Breast epithelium (tissue), 4 donors: ENCODE data around the gene SAP25. TPM values are rescaled to one million over a fixed set of nuclear protein-coding genes. Genes with fewer than 3 reads are reported as not detected.
A peak's percentile ranks its signal among the peaks of the same experiment; 100 is the strongest.
"Not testable (repeated sequence)": the region's sequence is repeated elsewhere in the genome, so short reads cannot be mapped to it uniquely, and the experiment has no call there.

ENCODE experiments used
- DNase-seq, 2 donors: peaks; one replicate each; pipeline ENCODE4 v3.0.0-alpha.2; 2019; ENCODE audit warnings: low spot score in 2 of 2
- H3K27ac ChIP-seq, 2 donors: fragments of 200-600 bp; sonication (generic) in 1 of 2; one replicate each; pipeline ENCODE4 v1.5.1; 2016 to 2019; ENCODE audit warnings: mild to moderate bottlenecking in 1 of 2
- H3K27me3 ChIP-seq, 2 donors: fragments of 200-600 bp; sonication (generic) in 1 of 2; one replicate each; pipeline versions ENCODE4 v1.5.1 to v1.6.0; 2017 to 2019; ENCODE audit warnings: control low read depth in 1 of 2, mild to moderate bottlenecking in 1 of 2
- H3K36me3 ChIP-seq: fragments of 200-600 bp; one replicate; pipeline ENCODE4 v1.5.1; 2019
- H3K4me1 ChIP-seq, 2 donors: fragments of 200-600 bp; sonication (generic); one replicate each; pipeline ENCODE4 v1.5.1; 2016 to 2019; ENCODE audit warnings: control low read depth in 1 of 2
- H3K4me3 ChIP-seq, 3 donors: fragments of 200-600 bp; sonication (generic); 1 replicate in 2 of 3; 2 replicates in 1 of 3; pipeline ENCODE4 v1.5.1; 2016 to 2019; ENCODE audit warnings: mild to moderate bottlenecking in 3 of 3, moderate library complexity in 2 of 3
- H3K9me3 ChIP-seq, 2 donors: fragments of 200-600 bp; sonication (generic) in 1 of 2; one replicate each; pipeline ENCODE4 v1.5.1; 2016 to 2019; ENCODE audit warnings: control low read depth in 1 of 2
- CTCF ChIP-seq, 3 donors: fragments of 450-650 bp; IDR thresholded peaks; one replicate each; pipeline ENCODE4 v1.5.1; 2016 to 2017; ENCODE audit warnings: antibody characterized with exemption in 3 of 3, mild to moderate bottlenecking in 3 of 3, moderate library complexity in 3 of 3
- POLR2A ChIP-seq: fragments of 450-650 bp; IDR thresholded peaks from one replicate; pipeline ENCODE4 v1.6.1; 2016; ENCODE audit warnings: antibody characterized with exemption, mild to moderate bottlenecking, moderate library complexity
- POLR2AphosphoS5 ChIP-seq, 3 donors: sonication (generic); formaldehyde crosslinking; IDR thresholded peaks; one replicate each; pipeline ENCODE4 v1.6.1; 2017; ENCODE audit warnings: antibody characterized with exemption in 3 of 3
- intact Hi-C: fragments of 100-400 bp; cut with DNase I; formaldehyde crosslinking; loops from one replicate; pipeline ENCODE4 v1.15.1; 2023; ENCODE audit warnings: low total_unique reads
- total RNA-seq, 3 donors: library from RNA; depleted of rRNA; stranded (reverse); fragments of >200 nt; gene quantifications; one replicate each; pipeline ENCODE4 v1.1.0, GENCODE V29; 2016

SAP25 gene
- total RNA-seq, 3 donors from 2014 or later: 0.96 to 2.2 (median 0.98) TPM

GRCh38 chr7:100559127-100559526 lies 14.6 kb downstream of the SAP25 start:
- Histone ChIP-seq H3K4me1 (no peaks in the 10 kb centered on the region), H3K9me3 (no peaks in the 10 kb centered on the region), H3K27me3 (no peaks in the 10 kb centered on the region), H3K36me3 (no peaks in the 10 kb centered on the region), H3K4me3 (no peak overlapping the region), H3K27ac (peak overlapping the region in 1 of 2 donors; percentile 26)
- no peak for DNase-seq
- TF ChIP-seq POLR2AphosphoS5 (IDR thresholded peaks at IDR 0.05): no peak
- intact Hi-C loops: no loop called here

GRCh38 chr7:100556541-100556940 lies 17.2 kb downstream of the SAP25 start:
- no peaks in the 10 kb centered on the region for H3K27me3 ChIP-seq
- H3K9me3 ChIP-seq: no peaks in the 10 kb centered on the region
- no peak overlapping the region for H3K27ac ChIP-seq
- no peak for DNase-seq
- TF ChIP-seq POLR2A (no peak), CTCF (IDR thresholded peaks at IDR 0.05) (no peak)
- H3K4me1 ChIP-seq: no peaks in the 10 kb centered on the region
- intact Hi-C loops: no loop called here
- no peak overlapping the region for H3K4me3 ChIP-seq
- H3K36me3 ChIP-seq: no peaks in the 10 kb centered on the region

- no peaks in the 10 kb centered on the region for H3K36me3 ChIP-seq
- H3K4me3 ChIP-seq: no peak overlapping the region
- H3K27ac ChIP-seq: no peak overlapping the region
- no peaks in the 10 kb centered on the region for H3K4me1 ChIP-seq
- no peak for DNase-seq
- intact Hi-C loops: no loop called here
- TF ChIP-seq POLR2A (no peak), POLR2AphosphoS5 (IDR thresholded peaks at IDR 0.05) (no peak), CTCF (IDR thresholded peaks at IDR 0.05) (no peak)
- no peaks in the 10 kb centered on the region for H3K9me3 ChIP-seq
- no peaks in the 10 kb centered on the region for H3K27me3 ChIP-seq
These were observed 18.0 kb downstream of the SAP25 start for GRCh38 chr7:100555701-100556100.

GRCh38 chr7:100553032-100553431 lies 20.7 kb downstream of the SAP25 start:
- no peaks in the 10 kb centered on the region for H3K27me3 ChIP-seq
- no peak overlapping the region for H3K4me3 ChIP-seq
- H3K9me3 ChIP-seq: no peaks in the 10 kb centered on the region
- H3K36me3 ChIP-seq: no peaks in the 10 kb centered on the region
- H3K27ac ChIP-seq: no peak overlapping the region
- DNase-seq: no peak
- intact Hi-C loops: loop anchor here (5.0 kb wide), 1 partner anchor 671 kb away; no protein-coding TSS in a partner anchor
- no peak for TF ChIP-seq CTCF (IDR thresholded peaks at IDR 0.05)
- TF ChIP-seq POLR2A: no peak
- no peak for TF ChIP-seq POLR2AphosphoS5 (IDR thresholded peaks at IDR 0.05)
- H3K4me1 ChIP-seq: peaks cover 0 to 4% of the 10 kb centered on the region in 2 donors

- Histone ChIP-seq H3K27ac (no peak overlapping the region), H3K9me3 (no peaks in the 10 kb centered on the region), H3K36me3 (no peaks in the 10 kb centered on the region), H3K4me3 (no peak overlapping the region), H3K27me3 (no peaks in the 10 kb centered on the region), H3K4me1 (peaks cover 0 to 9% of the 10 kb centered on the region in 2 donors)
- intact Hi-C loops: loop anchor here (5.0 kb wide), 1 partner anchor 670 kb away; no protein-coding TSS in a partner anchor
- DNase-seq: no peak
- TF ChIP-seq POLR2AphosphoS5 (IDR thresholded peaks at IDR 0.05) (no peak), POLR2A (no peak), CTCF (IDR thresholded peaks at IDR 0.05) (no peak)
These were observed 21.2 kb downstream of the SAP25 start for GRCh38 chr7:100552532-100552931.

- Histone ChIP-seq H3K27ac (peak overlapping the region; percentile 91 to 95), H3K4me1 (peaks cover 18 to 45% of the 10 kb centered on the region in 2 donors)
- intact Hi-C loops, H3K27me3 ChIP-seq, H3K4me3 ChIP-seq, H3K36me3 ChIP-seq, H3K9me3 ChIP-seq, DNase-seq: not testable (repeated sequence)
These were observed 25.3 kb downstream of the SAP25 start for GRCh38 chr7:100548446-100548845.
